HG03103 (cell line): Measurements from ENCODE around the gene DDX4.
"Not testable (repeated sequence)": the region's sequence is repeated elsewhere in the genome, so short reads cannot be mapped to it uniquely, and the experiment has no call there.

ENCODE experiments used
- ATAC-seq: cut with Tn5 transposase; IDR thresholded peaks from one replicate; pipeline ENCODE4 v1.9.1; 2021; ENCODE audit warnings: low read depth; ENCODE audit not compliant: unreplicated experiment

The DDX4 gene

DNA sequence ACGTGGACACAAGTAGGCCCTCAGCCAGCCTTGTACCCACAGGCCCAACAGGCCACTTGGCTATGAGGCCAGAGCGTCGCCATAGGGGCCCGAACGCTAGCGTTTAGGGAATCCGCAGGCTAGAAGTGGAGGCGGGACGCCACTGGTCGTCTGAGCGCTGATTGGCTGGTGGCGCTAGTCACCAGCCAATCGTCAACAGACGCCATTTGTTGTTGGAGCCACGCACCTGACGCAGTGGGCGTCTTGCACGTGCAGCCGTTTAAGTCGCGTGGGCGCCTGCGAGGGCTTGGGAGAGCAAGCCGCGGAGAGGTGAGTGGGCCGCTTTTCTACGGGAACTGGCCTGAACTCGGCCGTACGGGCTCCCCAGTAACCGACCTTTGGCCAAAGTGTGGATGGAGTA lies at the start of gene DDX4:
DDX4 (plus strand) TSS at position 269 of the 400 bp plus-strand sequence. CDS start 903 bp downstream, outside the sequence.
- no peak for ATAC-seq

DNA sequence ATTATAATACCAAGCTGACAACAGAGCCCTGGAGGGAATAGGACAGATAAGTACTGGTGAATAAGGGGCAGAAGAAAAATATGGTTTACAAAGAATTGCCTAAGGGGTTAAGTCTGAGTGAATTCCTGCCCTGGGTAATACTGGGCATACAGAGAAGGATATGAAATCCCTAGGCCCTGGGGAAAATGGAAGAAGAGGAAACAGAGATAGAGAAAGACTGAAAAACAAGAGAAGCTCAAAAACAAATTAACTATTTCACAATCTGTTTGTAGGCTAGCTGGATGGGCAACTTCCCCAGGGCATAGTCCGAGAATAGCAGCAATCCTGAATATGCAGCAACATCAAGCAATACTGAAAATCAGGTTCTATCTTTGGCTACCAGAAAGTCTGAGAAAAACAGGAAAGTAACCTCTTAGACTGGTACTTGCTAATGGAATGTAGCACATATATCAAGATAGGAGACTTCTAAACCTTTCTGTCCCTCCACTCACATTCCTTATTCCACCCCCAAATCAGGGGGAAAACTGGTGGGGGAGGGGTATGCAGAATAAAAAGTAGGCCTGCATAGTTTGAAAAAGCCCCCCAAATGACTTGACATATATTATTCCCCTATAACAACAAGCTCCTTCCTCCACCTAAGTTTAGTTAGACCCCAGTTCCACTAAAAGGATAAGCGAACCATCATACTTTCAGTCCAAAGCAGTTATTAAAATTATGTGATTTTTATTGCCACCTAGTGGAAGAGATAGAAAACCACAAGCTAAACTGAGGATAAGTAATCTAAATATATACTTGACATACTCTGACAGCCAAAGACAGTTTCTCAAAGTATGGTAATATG lies 46.4 kb upstream of the DDX4 start:
- ATAC-seq, result no peak

DNA sequence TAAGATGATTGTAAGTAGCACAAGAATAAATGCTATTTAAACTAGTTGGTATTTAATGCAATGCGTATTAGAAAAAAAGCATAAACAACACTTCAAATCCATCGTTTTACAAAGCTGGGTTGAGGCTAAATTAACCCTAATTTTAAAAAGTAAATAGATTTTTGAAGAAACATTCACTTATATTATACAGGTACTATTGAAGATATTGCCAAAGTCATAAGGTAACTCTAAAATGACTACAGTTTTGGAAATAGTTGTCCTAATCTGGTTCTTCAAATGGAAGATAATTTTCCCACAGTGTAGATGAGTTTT lies 45.8 kb upstream of the DDX4 start:
- no peak for ATAC-seq

DNA sequence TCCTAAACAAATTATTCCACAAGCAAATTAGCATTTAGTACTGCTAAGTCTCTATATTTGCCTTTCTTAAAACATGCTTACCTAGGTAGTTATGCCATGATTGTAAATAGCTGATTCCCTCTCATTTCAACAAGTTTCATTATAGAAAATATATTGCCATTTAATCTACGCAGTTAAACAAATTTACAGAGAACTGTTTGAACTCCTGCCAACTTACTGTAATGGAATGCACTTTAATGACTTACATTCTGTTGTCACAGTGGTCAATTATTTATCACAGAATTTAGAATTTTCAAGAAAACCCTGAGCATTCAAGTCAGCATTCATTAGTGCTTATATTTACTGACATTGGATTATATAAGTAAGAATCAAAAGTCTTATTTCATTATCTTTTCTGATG lies 45.4 kb upstream of the DDX4 start:
- no peak for ATAC-seq

DNA sequence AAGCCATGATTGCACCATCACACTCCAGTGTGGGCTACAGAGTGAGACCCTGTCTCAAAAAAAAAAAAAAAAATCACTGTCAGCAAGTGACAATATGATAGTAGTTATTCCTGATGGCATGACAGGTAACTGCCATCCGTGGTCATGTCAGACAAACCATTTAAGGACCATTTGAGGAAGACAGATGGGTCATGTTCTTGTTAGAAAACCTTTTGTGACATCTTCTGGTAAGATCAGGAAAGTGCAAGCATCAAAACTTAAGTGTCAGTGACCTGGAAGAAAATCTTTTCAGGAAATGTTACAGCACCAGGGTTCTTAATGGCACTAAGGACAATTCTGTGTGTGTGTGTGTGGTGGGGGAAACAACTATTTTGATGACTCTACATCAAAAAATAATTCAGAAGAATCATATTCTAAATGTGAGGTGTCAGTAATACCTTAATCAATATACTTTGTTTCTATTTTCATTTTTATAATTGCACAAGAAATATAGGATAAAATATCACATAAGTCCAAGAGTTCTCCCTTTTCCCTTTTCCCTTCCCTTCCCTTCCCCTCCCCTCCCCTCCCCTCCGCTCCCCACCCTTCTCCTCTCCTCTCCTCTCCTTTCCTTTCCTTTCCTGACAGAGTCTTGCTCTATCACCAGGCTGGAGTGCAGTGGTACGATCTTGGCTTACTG lies 43.6 kb upstream of the DDX4 start:
- ATAC-seq, result no peak

DNA sequence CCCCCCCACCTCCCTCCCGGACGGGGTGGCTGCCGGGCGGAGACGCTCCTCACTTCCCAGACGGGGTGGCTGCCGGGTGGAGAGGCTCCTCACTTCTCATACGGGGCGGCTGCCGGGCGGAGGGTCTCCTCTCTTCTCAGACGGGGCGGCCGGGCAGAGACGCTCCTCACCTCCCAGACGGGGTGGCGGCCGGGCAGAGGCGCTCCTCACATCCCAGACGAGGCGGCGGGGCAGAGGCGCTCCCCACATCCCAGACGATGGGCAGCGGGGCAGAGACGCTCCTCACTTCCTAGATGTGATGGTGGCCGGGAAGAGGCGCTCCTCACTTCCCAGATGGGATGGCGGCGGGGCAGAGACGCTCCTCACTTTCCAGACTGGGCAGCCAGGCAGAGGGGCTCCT lies 41.2 kb upstream of the DDX4 start:
- not testable (repeated sequence) for ATAC-seq

DNA sequence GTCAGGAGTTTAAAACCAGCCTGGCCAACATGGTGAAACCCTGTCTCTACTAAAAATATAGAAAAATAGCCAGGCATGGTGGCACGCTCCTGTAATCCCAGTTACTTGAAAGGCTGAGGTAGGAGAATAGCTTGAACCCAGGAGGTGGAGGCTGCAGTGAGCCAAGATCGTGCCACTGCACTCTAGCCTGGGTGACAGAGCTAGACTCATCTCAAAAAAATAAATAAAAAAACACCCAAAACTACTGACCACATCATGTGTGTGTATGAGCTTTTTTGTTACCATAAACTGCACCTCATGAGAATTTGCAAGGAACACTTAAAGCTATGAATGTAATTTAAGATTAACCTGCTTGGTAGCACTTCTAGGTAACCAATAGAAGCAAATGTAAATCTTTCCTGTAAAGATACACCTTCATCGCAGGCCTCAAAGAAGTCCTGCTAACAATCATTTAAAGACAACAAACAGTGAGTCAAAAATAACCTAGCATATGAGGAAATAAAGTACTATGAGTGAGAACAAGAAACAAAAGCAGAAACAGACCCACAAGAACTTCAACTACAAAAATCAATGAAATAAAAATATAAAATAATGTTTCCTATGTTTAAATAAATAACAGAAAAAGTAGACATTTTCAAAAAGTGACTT lies 38.7 kb upstream of the DDX4 start:
- ATAC-seq, result no peak

DNA sequence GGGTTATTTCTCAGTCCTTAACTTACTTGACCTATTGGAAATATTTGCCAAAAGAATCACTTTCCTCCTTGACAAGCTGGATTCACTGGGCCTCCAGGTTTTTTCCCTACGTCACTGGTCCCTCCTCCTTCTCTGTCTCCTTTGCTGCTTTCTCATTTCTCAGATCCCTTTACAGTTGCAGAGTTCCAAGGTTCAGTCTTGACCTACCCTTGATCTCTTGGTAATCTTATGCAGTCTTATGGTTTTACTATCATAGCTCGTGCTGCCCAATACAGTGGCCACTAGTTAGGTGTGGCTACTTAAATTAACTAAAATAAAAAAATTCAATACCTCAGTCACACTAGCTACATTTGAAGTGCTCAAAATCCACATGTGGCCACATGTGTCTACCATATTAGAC lies 37.1 kb upstream of the DDX4 start:
- ATAC-seq, result no peak

DNA sequence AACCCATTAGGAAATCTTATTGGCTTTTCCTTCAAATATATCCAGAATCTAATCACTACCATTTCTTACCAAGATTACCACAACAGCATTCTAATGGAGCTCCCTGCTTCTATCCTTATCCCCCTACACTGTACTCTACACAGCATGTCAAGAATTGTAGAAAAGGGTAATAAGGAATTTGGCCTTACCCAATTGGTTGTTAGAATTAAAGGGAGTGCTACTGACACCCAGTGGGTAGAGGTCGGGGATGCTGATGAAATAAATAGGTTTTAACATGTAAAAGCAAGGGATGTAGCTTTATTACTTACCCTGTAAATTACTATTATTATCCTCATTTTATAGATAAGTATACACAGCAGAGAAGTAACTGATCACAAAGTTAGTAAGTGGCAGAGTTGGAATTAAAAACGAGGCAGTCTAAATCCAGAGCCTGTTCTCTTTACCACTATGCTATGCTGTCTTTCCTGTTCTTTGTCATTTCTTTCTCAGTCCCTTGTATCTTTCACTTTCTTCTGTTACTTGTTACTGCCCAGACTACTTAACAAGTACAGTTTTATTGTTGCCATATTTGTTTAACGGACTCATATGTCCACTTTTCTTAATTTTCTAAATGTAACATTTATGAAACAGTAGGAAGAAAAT lies 36.3 kb upstream of the DDX4 start:
- ATAC-seq, result no peak

DNA sequence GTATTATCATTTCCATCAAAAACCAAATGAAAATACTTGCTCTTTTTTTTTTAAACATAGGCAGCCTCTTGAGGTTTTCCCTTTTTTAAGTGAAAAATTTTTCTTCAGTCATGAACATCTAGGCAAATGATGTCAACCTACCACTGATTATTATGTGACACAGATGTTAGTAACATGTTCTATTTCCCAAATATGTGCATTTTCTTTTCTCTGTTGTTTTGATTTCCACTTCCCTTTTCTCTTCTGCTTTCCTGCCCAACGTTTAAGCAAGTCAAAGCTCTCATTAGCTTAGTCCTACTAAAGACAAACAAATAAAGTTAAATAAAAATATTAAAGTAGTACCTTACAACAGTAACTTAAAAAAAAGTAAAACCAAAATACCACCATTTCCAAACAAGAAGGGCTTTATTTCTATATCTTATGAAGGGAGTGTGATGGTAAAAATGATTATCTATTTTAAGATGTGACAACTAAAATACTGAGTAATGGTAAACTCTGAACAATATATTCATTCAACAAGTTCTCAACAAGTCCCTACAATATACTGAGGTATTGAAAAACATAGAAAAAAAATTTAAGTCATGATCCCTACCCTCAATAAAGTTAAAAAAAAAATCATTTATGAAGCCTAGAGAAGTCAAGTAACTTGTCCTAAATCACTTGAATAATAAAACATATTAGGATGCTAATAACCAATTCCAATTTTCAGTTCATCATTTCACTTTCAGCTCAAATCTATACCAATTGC lies 35.1 kb upstream of the DDX4 start:
- ATAC-seq, result no peak

DNA sequence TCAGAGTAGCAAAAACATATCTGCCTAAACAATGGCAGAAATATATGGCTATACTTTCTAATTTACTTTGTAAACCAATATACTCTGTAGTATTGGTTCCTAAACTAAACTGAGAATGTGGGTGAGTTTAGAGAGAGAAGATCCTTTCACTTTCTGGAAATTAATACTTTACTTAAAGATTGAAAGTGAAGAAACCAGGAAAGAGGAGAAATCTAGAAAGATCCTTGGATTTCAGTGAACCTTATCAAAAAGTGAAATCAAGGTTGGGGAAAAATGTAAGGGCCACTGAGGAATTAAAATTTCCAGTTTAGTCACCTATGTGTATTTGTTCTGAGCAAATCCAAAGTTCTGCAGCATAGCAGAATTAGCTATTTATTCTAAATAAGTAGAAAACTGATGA lies 31.6 kb upstream of the DDX4 start:
- ATAC-seq, result no peak

DNA sequence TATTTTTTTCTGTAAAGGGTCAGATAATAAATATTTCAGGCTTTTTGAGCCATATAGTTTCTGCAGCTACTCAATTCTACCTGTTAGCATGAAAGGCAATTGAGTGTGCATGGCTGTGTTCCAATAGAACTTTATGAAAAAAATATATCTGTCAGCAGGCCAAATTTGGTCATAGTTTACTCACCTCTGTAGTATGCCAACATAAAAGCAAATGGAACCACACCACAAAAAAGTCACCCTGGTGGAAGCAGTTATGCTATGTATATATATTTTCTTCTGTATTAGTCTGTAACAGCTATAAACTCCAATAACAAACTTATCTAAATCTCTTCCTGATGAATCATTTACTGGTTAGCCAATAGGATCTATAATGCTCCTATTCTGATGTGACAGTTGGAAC lies 29.1 kb upstream of the DDX4 start:
- ATAC-seq, result no peak

DNA sequence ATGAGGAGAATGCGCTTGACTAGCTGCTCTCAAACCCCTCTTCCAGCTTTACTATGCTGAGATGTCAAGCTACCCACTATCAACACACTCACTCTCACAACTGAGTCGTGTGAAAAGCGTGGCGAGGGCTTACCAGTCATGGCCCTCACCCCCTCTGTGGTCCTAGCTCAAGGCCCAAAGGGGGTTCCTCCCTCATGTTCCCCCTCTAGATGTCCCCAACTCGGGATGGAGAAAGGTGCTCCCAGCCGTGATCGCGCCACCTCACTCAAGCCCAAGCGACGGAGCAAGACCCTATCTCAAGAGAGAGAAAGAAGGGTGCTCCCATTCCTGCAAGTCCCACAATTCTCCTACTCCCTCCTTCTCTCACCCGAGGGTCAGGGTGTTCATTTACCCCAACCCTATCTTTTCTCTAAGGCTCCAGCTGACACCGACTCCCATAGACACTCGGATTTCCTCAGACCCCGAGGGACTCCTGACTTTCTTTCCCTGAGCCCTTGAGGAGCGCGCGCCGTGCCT lies 26.3 kb upstream of the DDX4 start:
- ATAC-seq, result no peak

DNA sequence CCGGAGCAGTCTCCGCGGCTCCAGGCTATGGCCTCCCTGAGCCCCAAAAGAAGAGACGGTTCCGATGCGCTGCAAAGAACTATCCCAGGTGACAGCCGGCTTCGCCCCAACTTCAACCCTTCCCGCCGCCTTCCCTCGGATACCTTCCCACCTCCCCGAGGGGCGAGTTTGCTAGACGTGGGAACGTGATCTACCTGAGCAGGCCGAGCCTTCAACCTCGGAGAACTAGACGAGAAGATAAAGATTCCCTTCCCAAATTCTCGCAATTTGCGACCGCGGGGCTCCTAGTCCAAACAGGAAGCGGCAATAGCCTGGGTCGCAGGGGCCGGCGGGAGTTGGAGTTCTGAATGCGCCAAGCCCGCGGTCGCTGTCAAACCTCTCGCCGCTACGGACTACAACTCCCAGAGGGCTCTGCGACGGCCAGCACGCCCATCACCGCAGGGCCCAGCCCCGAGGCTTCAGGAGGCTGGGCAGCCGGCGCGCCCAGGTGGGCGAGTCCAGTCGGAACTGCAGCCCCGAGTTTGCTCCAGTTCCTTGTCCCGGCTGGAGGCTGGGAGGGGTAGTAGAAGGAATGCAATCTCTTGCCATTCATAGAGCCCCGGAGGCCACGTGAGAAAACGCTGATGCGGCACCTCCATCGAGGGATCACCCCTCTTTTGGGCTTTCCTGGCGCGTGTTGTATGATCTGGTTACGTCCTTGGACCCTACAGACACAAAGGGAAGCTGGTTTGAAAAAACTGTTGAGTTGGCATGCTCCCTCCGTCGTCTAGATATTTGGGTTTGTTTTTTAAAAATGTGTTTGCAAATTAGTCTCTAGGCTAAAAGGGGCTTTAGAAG lies 25.6 kb upstream of the DDX4 start, which contains the start of gene SLC38A9:
SLC38A9 (minus strand) TSS at position 302 of the 837 bp plus-strand sequence. CDS start 14,366 bp downstream, outside the sequence.
- peak; percentile 100 for ATAC-seq

DNA sequence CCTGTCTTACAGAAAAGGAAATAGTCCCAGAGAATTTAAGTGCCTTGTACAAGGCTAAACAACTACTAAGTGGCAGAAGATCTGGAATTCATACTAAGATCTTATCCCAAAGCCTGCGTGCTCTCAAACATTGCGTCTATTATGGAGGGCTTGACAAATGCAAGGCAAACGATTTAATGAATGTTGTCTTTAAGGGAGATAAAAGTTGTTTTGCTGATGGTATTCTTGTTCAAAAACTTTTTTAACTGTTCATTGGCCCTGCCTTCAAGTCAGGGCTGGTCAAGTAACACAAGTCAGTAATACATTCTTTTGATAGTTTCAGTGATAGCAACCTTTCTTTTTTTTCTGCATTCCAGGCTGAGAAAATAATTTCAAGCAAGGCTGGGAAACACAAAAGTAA lies 24.0 kb upstream of the DDX4 start:
- ATAC-seq, result no peak

DNA sequence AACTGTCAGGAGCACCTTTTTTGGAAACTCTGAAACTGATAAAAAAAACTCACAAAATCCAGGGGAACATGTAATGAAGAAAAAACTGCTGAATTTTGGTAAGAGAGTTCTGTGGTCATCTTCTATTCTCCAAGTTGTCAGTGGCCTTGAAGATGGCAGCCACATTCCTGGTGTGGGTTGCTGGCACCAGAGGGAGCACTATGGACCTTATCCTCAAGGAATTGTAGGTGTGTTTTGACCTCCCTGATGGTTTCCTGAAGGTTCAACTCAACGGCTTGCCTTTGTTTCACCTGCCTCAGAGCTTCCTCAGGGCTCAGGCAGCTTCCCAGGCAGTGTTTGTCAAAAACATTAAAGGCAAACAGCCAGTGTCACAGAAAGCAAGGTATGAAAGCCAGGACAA lies 23.5 kb upstream of the DDX4 start:
- no peak for ATAC-seq

DNA sequence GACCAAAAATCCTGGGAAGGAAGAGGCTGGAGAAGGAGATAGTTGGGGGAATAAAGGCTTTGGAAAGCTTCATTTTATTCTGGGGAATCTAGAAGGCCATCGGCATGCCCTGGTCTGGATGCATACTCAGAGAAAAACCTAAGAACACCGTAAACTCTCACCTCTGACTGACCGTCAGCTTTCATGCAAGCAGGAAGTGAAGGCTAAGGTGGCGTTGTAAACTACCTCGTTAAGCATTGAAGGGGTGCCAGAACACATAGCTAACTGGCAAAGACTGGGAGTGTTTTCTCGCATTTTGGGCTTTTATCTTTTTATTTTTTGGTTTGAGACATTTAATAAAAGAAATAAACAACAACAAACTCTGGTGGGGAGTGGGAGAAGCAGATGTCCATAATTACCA lies 23.1 kb upstream of the DDX4 start:
- ATAC-seq, result no peak

DNA sequence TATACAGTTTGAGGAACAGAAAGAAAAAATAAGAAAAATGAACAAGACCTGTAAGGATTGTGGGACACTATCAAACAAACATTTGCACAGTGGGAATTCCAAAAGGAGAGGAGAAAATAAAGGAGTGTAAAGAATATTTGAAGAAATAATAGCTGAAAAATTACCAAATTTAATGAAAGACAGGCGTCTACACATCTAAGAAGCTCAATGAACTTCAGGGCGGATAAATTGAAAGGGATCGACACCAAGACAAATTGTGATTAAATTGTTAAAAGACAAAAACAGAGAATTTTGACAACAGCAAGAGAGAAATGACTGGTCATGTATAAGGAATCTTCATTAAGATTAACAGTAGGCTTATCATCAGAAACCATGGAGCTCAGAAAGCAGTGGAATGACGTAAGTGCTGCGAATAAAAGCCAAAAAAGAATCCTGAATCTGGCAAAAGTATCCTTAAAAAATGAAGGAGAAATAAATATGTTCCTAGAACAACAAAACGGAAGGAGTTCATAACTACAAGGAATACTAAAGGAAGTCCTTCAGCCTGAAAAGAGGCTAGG lies 22.3 kb upstream of the DDX4 start:
- ATAC-seq, result no peak

DNA sequence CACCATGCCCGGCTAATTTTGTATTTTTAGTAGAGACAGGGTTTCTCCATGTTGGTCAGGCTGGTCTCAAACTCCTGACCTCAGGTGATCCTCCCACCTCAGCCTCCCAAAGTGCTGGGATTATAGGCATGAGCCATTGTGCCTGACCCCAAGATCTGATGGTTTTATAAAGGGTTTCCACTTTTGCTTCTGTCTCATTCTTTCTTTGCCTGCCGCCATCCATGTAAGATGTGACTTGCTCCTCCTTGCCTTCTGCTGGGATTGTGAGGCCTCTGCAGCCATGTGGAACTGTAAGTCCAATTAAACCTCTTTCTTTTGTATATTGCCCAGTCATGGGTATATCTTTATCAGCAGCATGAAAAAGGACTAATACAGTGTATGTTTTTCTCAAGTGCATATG lies 18.8 kb upstream of the DDX4 start:
- not testable (repeated sequence) for ATAC-seq
